ENCODE data around the gene DCBLD2. TPM values are rescaled to one million over a fixed set of nuclear protein-coding genes. Genes with fewer than 3 reads are reported as not detected.

Gene DCBLD2
- total and polyA plus RNA-seq, 2 of the 13 experiments (the other 11 are each of a cell fraction or from before 2014, with no cell fraction given), result 43.8 to 56.9 TPM

GRCh38 chr3:98782824-98783500 lies 118.5 kb downstream of the DCBLD2 start (continued):
- no peak for TF ChIP-seq NONO (IDR thresholded peaks at IDR 0.05)
- TF ChIP-seq NONO (CRISPR knock-in tag; conservative IDR thresholded peaks at IDR 0.05), result no peak
- no peak for TF ChIP-seq ZNF879 (CRISPR knock-in tag; IDR thresholded peaks at IDR 0.05)
- TF ChIP-seq NR2C2 (CRISPR knock-in tag; IDR thresholded peaks at IDR 0.05; ENCODE audit: borderline replicate concordance), result no peak
- TF ChIP-seq, protein P1, sequence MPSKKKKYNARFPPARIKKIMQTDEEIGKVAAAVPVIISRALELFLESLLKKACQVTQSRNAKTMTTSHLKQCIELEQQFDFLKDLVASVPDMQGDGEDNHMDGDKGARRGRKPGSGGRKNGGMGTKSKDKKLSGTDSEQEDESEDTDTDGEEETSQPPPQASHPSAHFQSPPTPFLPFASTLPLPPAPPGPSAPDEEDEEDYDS (CRISPR knock-in tag; IDR thresholded peaks at IDR 0.05), result peak; percentile 36; the same call in 1 of the 2 replicates
- no peak for TF ChIP-seq ZNF75D (CRISPR knock-in tag; IDR thresholded peaks at IDR 0.05; ENCODE audit: borderline replicate concordance)
- TF ChIP-seq EHMT2 (IDR thresholded peaks at IDR 0.05; ENCODE audit: borderline replicate concordance, low read depth, low read length), result no peak; the same call in 1 of the 2 replicates
- no peak for TF ChIP-seq ZNF781 (CRISPR knock-in tag; IDR thresholded peaks at IDR 0.05; ENCODE audit: borderline replicate concordance, not compliant biosample characterization)
- TF ChIP-seq ASH2L (IDR thresholded peaks at IDR 0.05; ENCODE audit: insufficient read length, low read depth, low read length), result peak; percentile 35
- peak; percentile 60 for TF ChIP-seq ARID5B (CRISPR knock-in tag; IDR thresholded peaks at IDR 0.05)
- TF ChIP-seq ZNF543 (CRISPR knock-in tag; IDR thresholded peaks at IDR 0.05), result no peak
- no peak for TF ChIP-seq MAF1 (CRISPR knock-in tag; IDR thresholded peaks at IDR 0.05; ENCODE audit: borderline replicate concordance)
- TF ChIP-seq MEIS2 (CRISPR knock-in tag; IDR thresholded peaks at IDR 0.05), result no peak
- no peak for TF ChIP-seq NR2F6 (IDR thresholded peaks at IDR 0.05)
- TF ChIP-seq NR2F6 (CRISPR knock-in tag; IDR thresholded peaks at IDR 0.05), result peak; percentile 50; the same call in 1 of the 2 replicates
- peak; percentile 60; the same call in 1 of the 2 replicates for TF ChIP-seq PRDM10 (CRISPR knock-in tag; IDR thresholded peaks at IDR 0.05; ENCODE audit: low read depth)
- 0 out of 2 replicates have a peak, but pooled peaks have one; percentile 28 for TF ChIP-seq TGIF2 (CRISPR knock-in tag; IDR thresholded peaks at IDR 0.05)
- no peak for TF ChIP-seq ZKSCAN1 (IDR thresholded peaks at IDR 0.05; ENCODE audit: low read length)
- peak; percentile 43; the same call in 1 of the 2 replicates for TF ChIP-seq ZNF331 (CRISPR knock-in tag; IDR thresholded peaks at IDR 0.05)
- TF ChIP-seq, protein P2, sequence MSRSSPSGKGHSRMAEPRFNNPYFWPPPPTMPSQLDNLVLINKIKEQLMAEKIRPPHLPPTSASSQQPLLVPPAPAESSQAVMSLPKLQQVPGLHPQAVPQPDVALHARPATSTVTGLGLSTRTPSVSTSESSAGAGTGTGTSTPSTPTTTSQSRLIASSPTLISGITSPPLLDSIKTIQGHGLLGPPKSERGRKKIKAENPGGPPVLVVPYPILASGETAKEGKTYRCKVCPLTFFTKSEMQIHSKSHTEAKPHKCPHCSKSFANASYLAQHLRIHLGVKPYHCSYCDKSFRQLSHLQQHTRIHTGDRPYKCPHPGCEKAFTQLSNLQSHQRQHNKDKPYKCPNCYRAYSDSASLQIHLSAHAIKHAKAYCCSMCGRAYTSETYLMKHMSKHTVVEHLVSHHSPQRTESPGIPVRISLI (CRISPR knock-in tag; IDR thresholded peaks at IDR 0.05; ENCODE audit: borderline replicate concordance), result peak; percentile 49; the same call in 1 of the 2 replicates

Measured in HepG2 (cell line).